Measurements from ENCODE around the gene TECPR1. TPM values are rescaled to one million over a fixed set of nuclear protein-coding genes. Genes with fewer than 3 reads are reported as not detected.

The TECPR1 gene
- total and polyA plus RNA-seq, 2 of the 8 experiments (the other 6 are each of a cell fraction or from before 2014, with no cell fraction given) = 1.3 to 11.1 TPM

- Histone ChIP-seq H3K14ac (ENCODE audit: insufficient read length) (no peak overlapping the region), H3K36me3 (ENCODE audit: control insufficient read depth in 2 of 4, insufficient read depth in 4 of 4, low read length in 3 of 4) (peaks cover 7 to 20% (median 12%) of the 10 kb centered on the region in 4 experiments; a peak in 7 of 8 replicates), H3K4ac (replicated peaks; ENCODE audit: insufficient read length, low read depth, low read length) (no peak overlapping the region), H3K23ac (ENCODE audit: insufficient read length) (no peak overlapping the region), H3K27me3 (replicated peaks in 1 of 4; ENCODE audit: control insufficient read depth in 3 of 4, extremely low read depth in 1 of 4, insufficient read depth in 3 of 4, low read length in 3 of 4) (no peaks in the 10 kb centered on the region), H3K23me2 (ENCODE audit: low read depth, low read length) (no peaks in the 10 kb centered on the region), H3K4me3 (ENCODE audit: extremely low read depth in 1 of 4, insufficient read depth in 2 of 4, low read depth in 3 of 4, low read length in 4 of 4) (no peak overlapping the region), H3K9me3 (ENCODE audit: insufficient read depth in 2 of 2, low read depth in 1 of 2, low read length in 1 of 2) (no peaks in the 10 kb centered on the region), H2BK20ac (ENCODE audit: low read length) (no peak overlapping the region), H3K9ac (replicated peaks in 1 of 4; ENCODE audit: extremely low read depth in 1 of 4, low read depth in 3 of 4, low read length in 3 of 4) (no peak overlapping the region), H3K79me2 (ENCODE audit: control insufficient read depth in 1 of 2, insufficient read depth in 2 of 2, low read length in 2 of 2) (peaks cover 0 to 20% of the 10 kb centered on the region in 2 experiments; a peak in 2 of 4 replicates), H3K56ac (replicated peaks; ENCODE audit: insufficient read length, low read depth, low read length) (no peak overlapping the region), H3K79me1 (ENCODE audit: low read depth, low read length) (peaks cover 7% of the 10 kb centered on the region), H2BK5ac (ENCODE audit: low read depth, low read length) (no peak overlapping the region), H4K5ac (ENCODE audit: insufficient read length, low read depth, low read length) (no peak overlapping the region), H3K18ac (ENCODE audit: extremely low read depth, low read length) (no peak overlapping the region), H4K20me1 (replicated peaks in 1 of 2; ENCODE audit: control insufficient read depth in 1 of 2, insufficient read depth in 2 of 2, low read length in 2 of 2) (peaks cover 27 to 33% of the 10 kb centered on the region in 2 experiments), H3K4me2 (ENCODE audit: insufficient read depth in 1 of 2, low read depth in 2 of 2, low read length in 2 of 2) (no peak overlapping the region), H4K8ac (ENCODE audit: extremely low read depth, insufficient read depth, low read length) (peak overlapping the region; percentile 12), H2BK12ac (ENCODE audit: low read depth, low read length) (no peak overlapping the region), H2AFZ (ENCODE audit: low read length) (no peak overlapping the region), H4K91ac (replicated peaks; ENCODE audit: insufficient read length, low read length) (no peak overlapping the region), H3K27ac (ENCODE audit: low read depth, low read length) (no peak overlapping the region), H3K4me1 (replicated peaks in 1 of 4; ENCODE audit: control insufficient read depth in 3 of 4, insufficient read depth in 4 of 4, low read length in 3 of 4) (peaks cover 0 to 21% (median 9%) of the 10 kb centered on the region in 4 experiments; a peak in 6 of 7 replicates), H2BK120ac (replicated peaks; ENCODE audit: low read depth, low read length) (no peak overlapping the region), H2BK15ac (ENCODE audit: low read length) (no peak overlapping the region), H2AK5ac (ENCODE audit: low read depth, low read length) (no peak overlapping the region)
- FAIRE-seq (no peak), DNase-seq (ENCODE audit: low read depth in 1 of 2, low spot score in 2 of 2) (no peak)
- no peak for TF ChIP-seq TAF7 (optimal IDR thresholded peaks at IDR 0.05; ENCODE audit: borderline replicate concordance, low read depth, low read length)
- TF ChIP-seq RAD21 (IDR thresholded peaks at IDR 0.05 in 1 of 2, conservative IDR thresholded peaks at IDR 0.05 in 1 of 2; ENCODE audit: low read depth in 2 of 2, low read length in 2 of 2) = peak; percentile 23 to 34; a peak in 2 of 4 replicates
- TF ChIP-seq ASH2L (IDR thresholded peaks at IDR 0.05; ENCODE audit: low read length) = no peak
- TF ChIP-seq JUND (IDR thresholded peaks at IDR 0.05; ENCODE audit: low read length) = no peak
- TF ChIP-seq, protein P1, sequence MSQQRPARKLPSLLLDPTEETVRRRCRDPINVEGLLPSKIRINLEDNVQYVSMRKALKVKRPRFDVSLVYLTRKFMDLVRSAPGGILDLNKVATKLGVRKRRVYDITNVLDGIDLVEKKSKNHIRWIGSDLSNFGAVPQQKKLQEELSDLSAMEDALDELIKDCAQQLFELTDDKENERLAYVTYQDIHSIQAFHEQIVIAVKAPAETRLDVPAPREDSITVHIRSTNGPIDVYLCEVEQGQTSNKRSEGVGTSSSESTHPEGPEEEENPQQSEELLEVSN (IDR thresholded peaks at IDR 0.05) = no peak
- no peak for TF ChIP-seq GABPA (IDR thresholded peaks at IDR 0.05; ENCODE audit: borderline replicate concordance, insufficient read depth, low read length)
- no peak for TF ChIP-seq KDM4A (IDR thresholded peaks at IDR 0.05; ENCODE audit: low read depth, low read length, severe bottlenecking)
- TF ChIP-seq, protein P2, sequence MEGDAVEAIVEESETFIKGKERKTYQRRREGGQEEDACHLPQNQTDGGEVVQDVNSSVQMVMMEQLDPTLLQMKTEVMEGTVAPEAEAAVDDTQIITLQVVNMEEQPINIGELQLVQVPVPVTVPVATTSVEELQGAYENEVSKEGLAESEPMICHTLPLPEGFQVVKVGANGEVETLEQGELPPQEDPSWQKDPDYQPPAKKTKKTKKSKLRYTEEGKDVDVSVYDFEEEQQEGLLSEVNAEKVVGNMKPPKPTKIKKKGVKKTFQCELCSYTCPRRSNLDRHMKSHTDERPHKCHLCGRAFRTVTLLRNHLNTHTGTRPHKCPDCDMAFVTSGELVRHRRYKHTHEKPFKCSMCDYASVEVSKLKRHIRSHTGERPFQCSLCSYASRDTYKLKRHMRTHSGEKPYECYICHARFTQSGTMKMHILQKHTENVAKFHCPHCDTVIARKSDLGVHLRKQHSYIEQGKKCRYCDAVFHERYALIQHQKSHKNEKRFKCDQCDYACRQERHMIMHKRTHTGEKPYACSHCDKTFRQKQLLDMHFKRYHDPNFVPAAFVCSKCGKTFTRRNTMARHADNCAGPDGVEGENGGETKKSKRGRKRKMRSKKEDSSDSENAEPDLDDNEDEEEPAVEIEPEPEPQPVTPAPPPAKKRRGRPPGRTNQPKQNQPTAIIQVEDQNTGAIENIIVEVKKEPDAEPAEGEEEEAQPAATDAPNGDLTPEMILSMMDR (IDR thresholded peaks at IDR 0.05; ENCODE audit: control extremely low read depth in 1 of 3, insufficient read depth in 1 of 3, low read depth in 1 of 3, low read length in 3 of 3) = peak in 2 of 3 experiments; percentile 50 to 58; a peak in 3 of 4 replicates
- ChIA-PET CTCF (ENCODE audit: partially characterized antibody) (interaction anchor here (0.5 to 0.7 kb wide), 2 partner anchors 130 to 238 kb away, joined by 4 to 5 read pairs; no protein-coding TSS in a partner anchor), POLR2A (ENCODE audit: partially characterized antibody) (interaction anchor here (1.3 kb wide), 1 partner anchor 9 kb away, joined by 3 read pairs; no protein-coding TSS in a partner anchor)
- WGBS, 2 experiments (ENCODE audit: extremely low coverage in 1 of 2, insufficient coverage in 1 of 2, insufficient read length in 1 of 2, insufficient replicate concordance in 2 of 2, low coverage in 1 of 2, low lambda C conversion rate in 2 of 2, missing lambda C conversion rate in 1 of 2) = 84% methylated on average over 7 of the region's 7 CpGs; no CpG with 5 or more reads in 1 of the 2 experiments
These were observed 39.7 kb upstream of the TECPR1 start for GRCh38 chr7:98291717-98292116.
